ENCODE data around the gene PRPH. TPM values are rescaled to one million over a fixed set of nuclear protein-coding genes. Genes with fewer than 3 reads are reported as not detected.
A peak's percentile ranks its signal among the peaks of the same experiment; 100 is the strongest.

Gene PRPH
- total and polyA plus RNA-seq, 9 of the 15 experiments (the other 6 are each of a cell fraction or from before 2014, with no cell fraction given): 0.27 to 1.9 (median 1.3) TPM; not detected in 1

DNA sequence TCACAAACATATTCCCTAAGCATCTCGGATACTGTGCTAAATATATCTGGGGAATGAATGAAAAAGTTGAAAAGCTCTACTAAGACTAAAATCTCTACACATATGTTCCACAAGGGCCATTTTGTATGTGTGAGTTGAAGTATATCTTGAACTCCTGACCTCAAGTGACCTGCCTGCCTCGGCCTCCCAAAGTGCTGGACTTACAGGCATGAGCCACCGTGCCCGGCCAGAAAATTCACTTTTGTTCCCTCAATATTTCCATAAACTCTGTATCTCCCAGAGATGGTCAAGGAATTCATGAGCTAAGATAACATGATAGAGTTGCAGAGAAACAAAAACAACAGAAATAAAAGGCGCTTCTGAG is 31.6 kb upstream of the PRPH start (continued):
- no peak for TF ChIP-seq STAT5A (IDR thresholded peaks at IDR 0.05; ENCODE audit: borderline replicate concordance, low read length)

DNA sequence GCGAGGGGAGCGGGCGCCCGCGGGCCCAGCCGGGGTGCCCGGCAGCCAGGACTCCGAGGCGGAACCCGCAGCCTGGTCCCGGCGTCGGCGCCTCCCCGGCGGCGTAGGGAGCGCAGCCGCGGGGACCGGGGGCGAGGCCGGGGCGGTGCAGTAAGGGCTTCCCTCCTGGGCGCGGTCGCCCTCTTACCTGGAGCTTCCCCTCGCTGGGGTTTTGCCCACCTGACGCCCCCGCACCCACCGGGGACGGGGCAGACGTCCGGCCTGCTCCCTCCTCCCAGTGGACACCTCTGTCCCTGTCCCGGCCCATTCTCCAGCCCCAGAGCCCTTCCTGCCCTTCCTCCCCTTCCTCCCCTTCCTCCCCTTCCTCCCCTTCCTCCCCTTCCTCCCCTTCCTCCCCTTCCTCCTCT is 30.5 kb upstream of the PRPH start:
- peak overlapping the region; percentile 88 for H3K4me2 ChIP-seq (ENCODE audit: insufficient read depth, low read length)
- peaks cover 38% of the 10 kb centered on the region for H3K36me3 ChIP-seq (ENCODE audit: control insufficient read depth, insufficient read depth, low read length)
- intact Hi-C loops (cut with micrococcal nuclease) (loop anchor here (10.0 kb wide), 1 partner anchor 130 kb away; the partner anchor contains the start of gene TUBA1B), in situ Hi-C loops (cut with MboI) (no loop called here)
- peaks cover 28% of the 10 kb centered on the region for H4K20me1 ChIP-seq (replicated peaks; ENCODE audit: control insufficient read depth, insufficient read depth, low read length)
- H3K9me3 ChIP-seq (replicated peaks; ENCODE audit: control insufficient read depth, insufficient read depth, low read depth, low read length): no peaks in the 10 kb centered on the region
- H3K79me2 ChIP-seq (ENCODE audit: control insufficient read depth, insufficient read depth, low read length): peaks cover 63% of the 10 kb centered on the region
- DNase-seq (ENCODE audit: extremely low read depth in 1 of 4, low spot score in 3 of 4): peak in 3 of 4 experiments; percentile 63 to 78 (median 76)
- H2AFZ ChIP-seq (ENCODE audit: low read depth, low read length): peak overlapping the region; percentile 60; the same call in 1 of the 2 replicates
- ATAC-seq: peak; percentile 47
- H3K4me3 ChIP-seq: peak overlapping the region; percentile 90
- POLR2A ChIA-PET: interaction anchor here (0.5 to 5.2 kb wide), 30 partner anchors 8 to 400 kb away, joined by 3 to 141 read pairs (median 10); partner anchors contain the start of genes PRKAG1, RHEBL1 and TUBA1B
- H3K9ac ChIP-seq (ENCODE audit: insufficient read depth in 1 of 2, low read depth in 2 of 2, low read length in 2 of 2): peak overlapping the region; percentile 97 to 98
- no peak for FAIRE-seq
- 0% methylated on average over 24 of the region's 35 CpGs for WGBS (ENCODE audit: insufficient coverage, low coverage, missing lambda C conversion rate)
- H3K27ac ChIP-seq (ENCODE audit: extremely low read depth, low read depth, low read length): peak overlapping the region; percentile 83
- H3K4me1 ChIP-seq (replicated peaks in 1 of 2; ENCODE audit: control insufficient read depth in 2 of 2, insufficient read depth in 2 of 2, low read length in 2 of 2): peaks cover 17 to 23% of the 10 kb centered on the region in 2 experiments
- BruUV-seq (replicated peaks): TSS peak; percentile 85
- CTCF ChIA-PET (ENCODE audit: low intra/inter-chr PET ratio): no interaction called here
- peaks cover 4% of the 10 kb centered on the region for H3K9me1 ChIP-seq (ENCODE audit: control insufficient read depth, insufficient read depth, low read length)
- no peaks in the 10 kb centered on the region for H3K27me3 ChIP-seq (ENCODE audit: control insufficient read depth in 2 of 2, insufficient read depth in 2 of 2, low read length in 2 of 2)
- TF ChIP-seq RUNX1 (IDR thresholded peaks at IDR 0.05; ENCODE audit: low read depth): no peak
- TF ChIP-seq, protein P1, sequence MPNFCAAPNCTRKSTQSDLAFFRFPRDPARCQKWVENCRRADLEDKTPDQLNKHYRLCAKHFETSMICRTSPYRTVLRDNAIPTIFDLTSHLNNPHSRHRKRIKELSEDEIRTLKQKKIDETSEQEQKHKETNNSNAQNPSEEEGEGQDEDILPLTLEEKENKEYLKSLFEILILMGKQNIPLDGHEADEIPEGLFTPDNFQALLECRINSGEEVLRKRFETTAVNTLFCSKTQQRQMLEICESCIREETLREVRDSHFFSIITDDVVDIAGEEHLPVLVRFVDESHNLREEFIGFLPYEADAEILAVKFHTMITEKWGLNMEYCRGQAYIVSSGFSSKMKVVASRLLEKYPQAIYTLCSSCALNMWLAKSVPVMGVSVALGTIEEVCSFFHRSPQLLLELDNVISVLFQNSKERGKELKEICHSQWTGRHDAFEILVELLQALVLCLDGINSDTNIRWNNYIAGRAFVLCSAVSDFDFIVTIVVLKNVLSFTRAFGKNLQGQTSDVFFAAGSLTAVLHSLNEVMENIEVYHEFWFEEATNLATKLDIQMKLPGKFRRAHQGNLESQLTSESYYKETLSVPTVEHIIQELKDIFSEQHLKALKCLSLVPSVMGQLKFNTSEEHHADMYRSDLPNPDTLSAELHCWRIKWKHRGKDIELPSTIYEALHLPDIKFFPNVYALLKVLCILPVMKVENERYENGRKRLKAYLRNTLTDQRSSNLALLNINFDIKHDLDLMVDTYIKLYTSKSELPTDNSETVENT (CRISPR knock-in tag; IDR thresholded peaks at IDR 0.05): peak; percentile 83
- no peak for TF ChIP-seq MAFK (IDR thresholded peaks at IDR 0.05; ENCODE audit: low read length)
- no peak for TF ChIP-seq CBFA2T3 (IDR thresholded peaks at IDR 0.05)
- no peak for TF ChIP-seq MEF2D (tag; conservative IDR thresholded peaks at IDR 0.05; ENCODE audit: low read depth)
- TF ChIP-seq IFI16 (CRISPR knock-in tag; IDR thresholded peaks at IDR 0.05): no peak
- TF ChIP-seq TARDBP (IDR thresholded peaks at IDR 0.05): no peak
- TF ChIP-seq RHOXF2B (CRISPR knock-in tag; conservative IDR thresholded peaks at IDR 0.05): no peak
- TF ChIP-seq, protein P2, sequence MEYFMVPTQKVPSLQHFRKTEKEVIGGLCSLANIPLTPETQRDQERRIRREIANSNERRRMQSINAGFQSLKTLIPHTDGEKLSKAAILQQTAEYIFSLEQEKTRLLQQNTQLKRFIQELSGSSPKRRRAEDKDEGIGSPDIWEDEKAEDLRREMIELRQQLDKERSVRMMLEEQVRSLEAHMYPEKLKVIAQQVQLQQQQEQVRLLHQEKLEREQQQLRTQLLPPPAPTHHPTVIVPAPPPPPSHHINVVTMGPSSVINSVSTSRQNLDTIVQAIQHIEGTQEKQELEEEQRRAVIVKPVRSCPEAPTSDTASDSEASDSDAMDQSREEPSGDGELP (CRISPR knock-in tag; IDR thresholded peaks at IDR 0.05; ENCODE audit: borderline replicate concordance): no peak
- no peak for TF ChIP-seq ZNF586 (CRISPR knock-in tag; conservative IDR thresholded peaks at IDR 0.05)
- TF ChIP-seq POLR3A (IDR thresholded peaks at IDR 0.05; ENCODE audit: borderline replicate concordance, extremely low read depth, insufficient read depth, insufficient read length): no peak
- TF ChIP-seq SMAD4 (CRISPR knock-in tag; conservative IDR thresholded peaks at IDR 0.05): peak; percentile 37; the same call in 1 of the 2 replicates
- TF ChIP-seq ZBTB7A (IDR thresholded peaks at IDR 0.05; ENCODE audit: borderline replicate concordance, control insufficient read depth, low read depth, low read length): peak; percentile 85; the same call in 1 of the 2 replicates
- TF ChIP-seq HMGN3 (IDR thresholded peaks at IDR 0.05; ENCODE audit: borderline replicate concordance, extremely low read depth, insufficient read length, low read depth, low read length): peak; percentile 46
- TF ChIP-seq, protein P3, sequence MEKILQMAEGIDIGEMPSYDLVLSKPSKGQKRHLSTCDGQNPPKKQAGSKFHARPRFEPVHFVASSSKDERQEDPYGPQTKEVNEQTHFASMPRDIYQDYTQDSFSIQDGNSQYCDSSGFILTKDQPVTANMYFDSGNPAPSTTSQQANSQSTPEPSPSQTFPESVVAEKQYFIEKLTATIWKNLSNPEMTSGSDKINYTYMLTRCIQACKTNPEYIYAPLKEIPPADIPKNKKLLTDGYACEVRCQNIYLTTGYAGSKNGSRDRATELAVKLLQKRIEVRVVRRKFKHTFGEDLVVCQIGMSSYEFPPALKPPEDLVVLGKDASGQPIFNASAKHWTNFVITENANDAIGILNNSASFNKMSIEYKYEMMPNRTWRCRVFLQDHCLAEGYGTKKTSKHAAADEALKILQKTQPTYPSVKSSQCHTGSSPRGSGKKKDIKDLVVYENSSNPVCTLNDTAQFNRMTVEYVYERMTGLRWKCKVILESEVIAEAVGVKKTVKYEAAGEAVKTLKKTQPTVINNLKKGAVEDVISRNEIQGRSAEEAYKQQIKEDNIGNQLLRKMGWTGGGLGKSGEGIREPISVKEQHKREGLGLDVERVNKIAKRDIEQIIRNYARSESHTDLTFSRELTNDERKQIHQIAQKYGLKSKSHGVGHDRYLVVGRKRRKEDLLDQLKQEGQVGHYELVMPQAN (IDR thresholded peaks at IDR 0.05; ENCODE audit: borderline replicate concordance): no peak
- TF ChIP-seq CBX3 (IDR thresholded peaks at IDR 0.05; ENCODE audit: borderline replicate concordance in 1 of 2, low read length in 2 of 2): no peak

All from K562 (cell line).